Transverse colon (tissue), 4 donors: ENCODE results near the gene NTRK2. TPM values are rescaled to one million over a fixed set of nuclear protein-coding genes. Genes with fewer than 3 reads are reported as not detected.

ENCODE experiments used
- DNase-seq: peaks from one replicate; pipeline ENCODE4 v3.0.0-alpha.2; 2019
- H3K27ac ChIP-seq, 4 donors: fragments of 200-600 bp; sonication (generic); 2 replicates each; pipeline ENCODE4 v1.5.1; 2016 to 2018; ENCODE audit warnings: inconsistent platforms in 4 of 4
- H3K27me3 ChIP-seq: fragments of 200-600 bp; sonication (generic); 2 replicates; pipeline ENCODE4 v1.5.1; 2017; ENCODE audit warnings: inconsistent platforms
- H3K36me3 ChIP-seq, 4 donors: fragments of 200-600 bp; sonication (generic); 2 replicates each; pipeline ENCODE4 v1.5.1; 2017 to 2019; ENCODE audit warnings: inconsistent platforms in 4 of 4
- H3K4me1 ChIP-seq, 4 donors: fragments of 200-600 bp; sonication (generic); 2 replicates each; pipeline ENCODE4 v1.5.1; 2017 to 2020; ENCODE audit warnings: inconsistent platforms in 4 of 4
- H3K4me3 ChIP-seq, 4 donors: fragments of 200-600 bp; sonication (generic); 1 replicate in 1 of 4; 2 replicates in 3 of 4; pipeline versions ENCODE4 v1.5.1 to v1.6.1; 2017 to 2019; ENCODE audit warnings: inconsistent platforms in 4 of 4
- H3K9me3 ChIP-seq, 2 donors: fragments of 200-600 bp; sonication (generic); 2 replicates each; pipeline ENCODE4 v1.5.1; 2017 to 2019; ENCODE audit warnings: inconsistent platforms in 2 of 2
- CTCF ChIP-seq, 5 experiments: fragments of 200-600 bp in 3 of 5; fragments of 450-650 bp in 2 of 5; sonication (generic) in 3 of 5; IDR thresholded peaks; 1 replicate in 2 of 5; 2 replicates in 3 of 5; pipeline ENCODE4 v1.5.1; 2016 to 2017; ENCODE audit warnings: antibody characterized with exemption in 5 of 5, inconsistent platforms in 3 of 5, mild to moderate bottlenecking in 2 of 5, moderate library complexity in 1 of 5
- EP300 ChIP-seq: sonication (generic); formaldehyde crosslinking; IDR thresholded peaks from one replicate; pipeline ENCODE4 v1.6.1; 2017; ENCODE audit warnings: antibody characterized with exemption, low read depth
- POLR2A ChIP-seq: fragments of 450-650 bp; IDR thresholded peaks from one replicate; pipeline ENCODE4 v1.6.1; 2016; ENCODE audit warnings: antibody characterized with exemption, mild to moderate bottlenecking, moderate library complexity
- POLR2AphosphoS5 ChIP-seq, 3 donors: sonication (generic); formaldehyde crosslinking; IDR thresholded peaks; one replicate each; pipeline ENCODE4 v1.6.1; 2016; ENCODE audit warnings: antibody characterized with exemption in 3 of 3
- WGBS, 2 donors: methylation state at CpG; one replicate each; pipeline ENCODE4 v1.1.5; 2018; ENCODE audit warnings: low coverage in 1 of 2; 5-methylcytosine and 5-hydroxymethylcytosine counted together
- in situ Hi-C, 4 donors: fragments of 200-750 bp; cut with MboI; loops; one replicate each; pipeline versions ENCODE4 v1.15.0 to v1.15.1; 2017; ENCODE audit warnings: low sequenced_read_pairs in 3 of 4, low pct_ligation_motif_present in 1 of 4, low pct_unique_long_range_greater_than_20kb in 1 of 4
- intact Hi-C: fragments of 100-400 bp; cut with DNase I; formaldehyde crosslinking; loops from one replicate; pipeline ENCODE4 v1.15.1; 2023; ENCODE audit warnings: low total_unique reads
- total RNA-seq, 4 donors: library from RNA; depleted of rRNA; stranded (reverse); fragments of >200 nt; gene quantifications; one replicate each; pipeline ENCODE4 v1.1.0, GENCODE V29; 2016

Gene NTRK2
- total RNA-seq, 4 donors from 2014 or later, result 2.2 to 10.1 (median 6.4) TPM

- Histone ChIP-seq H3K27me3 (no peaks in the 10 kb centered on the region), H3K36me3 (no peaks in the 10 kb centered on the region), H3K9me3 (no peaks in the 10 kb centered on the region), H3K4me3 (no peak overlapping the region), H3K4me1 (no peaks in the 10 kb centered on the region), H3K27ac (no peak overlapping the region)
- no peak for TF ChIP-seq CTCF (IDR thresholded peaks at IDR 0.05)
- no peak for TF ChIP-seq POLR2A
- no peak for TF ChIP-seq EP300
- no peak for DNase-seq
- intact Hi-C loops, result no loop called here
- 87 to 90% methylated on average over 11 to 13 of the region's 13 CpGs for WGBS, 2 donors
- in situ Hi-C loops, result no loop called here
These were observed 321.5 kb downstream of the NTRK2 start for GRCh38 chr9:84990850-84991513.

- no peak for TF ChIP-seq POLR2A
- TF ChIP-seq CTCF (IDR thresholded peaks at IDR 0.05), result no peak
- TF ChIP-seq EP300, result no peak
- TF ChIP-seq POLR2AphosphoS5 (IDR thresholded peaks at IDR 0.05), result no peak
- intact Hi-C loops, result no loop called here
These were observed 322.0 kb downstream of the NTRK2 start for GRCh38 chr9:84991514-84991870.

GRCh38 chr9:84992381-84992780, 322.9 kb downstream of the NTRK2 start:
- H3K4me3 ChIP-seq, result no peak overlapping the region
- TF ChIP-seq POLR2AphosphoS5 (IDR thresholded peaks at IDR 0.05) (no peak), CTCF (IDR thresholded peaks at IDR 0.05) (no peak), EP300 (no peak), POLR2A (no peak)
- 68 to 71% methylated on average over 3 of the region's 3 CpGs for WGBS, 2 donors
- no peaks in the 10 kb centered on the region for H3K36me3 ChIP-seq
- H3K27ac ChIP-seq, result no peak overlapping the region
- H3K27me3 ChIP-seq, result no peaks in the 10 kb centered on the region
- in situ Hi-C loops, result no loop called here
- no peak for DNase-seq
- intact Hi-C loops, result no loop called here
- no peaks in the 10 kb centered on the region for H3K4me1 ChIP-seq
- H3K9me3 ChIP-seq, result no peaks in the 10 kb centered on the region

More at GRCh38 chr9:84991514-84991870, 322.0 kb downstream of the NTRK2 start:
- H3K9me3 ChIP-seq, result no peaks in the 10 kb centered on the region
- H3K4me3 ChIP-seq, result no peak overlapping the region
- WGBS, 2 donors, result 77 to 82% methylated on average over 5 to 7 of the region's 7 CpGs
- in situ Hi-C loops, result no loop called here
- no peaks in the 10 kb centered on the region for H3K4me1 ChIP-seq
- H3K27me3 ChIP-seq, result no peaks in the 10 kb centered on the region
- no peak for DNase-seq
- no peak overlapping the region for H3K27ac ChIP-seq
- no peaks in the 10 kb centered on the region for H3K36me3 ChIP-seq

GRCh38 chr9:84993105-84993504, 323.6 kb downstream of the NTRK2 start:
- DNase-seq, result no peak
- intact Hi-C loops (no loop called here), in situ Hi-C loops (no loop called here)
- Histone ChIP-seq H3K27ac (no peak overlapping the region), H3K4me1 (no peaks in the 10 kb centered on the region), H3K9me3 (no peaks in the 10 kb centered on the region), H3K36me3 (no peaks in the 10 kb centered on the region), H3K27me3 (no peaks in the 10 kb centered on the region), H3K4me3 (no peak overlapping the region)
- TF ChIP-seq POLR2AphosphoS5 (IDR thresholded peaks at IDR 0.05), result no peak
- TF ChIP-seq EP300, result no peak
- no peak for TF ChIP-seq POLR2A
- no peak for TF ChIP-seq CTCF (IDR thresholded peaks at IDR 0.05)
- WGBS, 2 donors, result 65 to 67% methylated on average over 1 of the region's 1 CpG
